C4-2B (cell line): ENCODE measurements around the gene NEB.

Source experiments
- H3K27ac ChIP-seq: fragments of 450-650 bp; 2 replicates; pipeline ENCODE4 v1.5.1; 2017
- CTCF ChIP-seq: fragments of 450-650 bp; conservative IDR thresholded peaks from 2 replicates; pipeline ENCODE4 v1.5.1; 2017; ENCODE audit warnings: mild to moderate bottlenecking
- ZFX ChIP-seq: fragments of 450-650 bp; IDR thresholded peaks from 2 replicates; pipeline ENCODE4 v1.6.1; 2017

NEB gene

GRCh38 chr2:151672277-151672676 is 62.0 kb downstream of the NEB start:
- TF ChIP-seq CTCF = no peak
- no peak for TF ChIP-seq ZFX
- no peak overlapping the region for H3K27ac ChIP-seq

- TF ChIP-seq CTCF = no peak
- TF ChIP-seq ZFX = no peak
- H3K27ac ChIP-seq = no peak overlapping the region
Observed at GRCh38 chr2:151670846-151671597, 63.3 kb downstream of the NEB start.

GRCh38 chr2:151670346-151670745 is 63.9 kb downstream of the NEB start:
- TF ChIP-seq CTCF = no peak
- no peak for TF ChIP-seq ZFX
- H3K27ac ChIP-seq = no peak overlapping the region

GRCh38 chr2:151669585-151670081 is 64.6 kb downstream of the NEB start:
- H3K27ac ChIP-seq = no peak overlapping the region
- TF ChIP-seq ZFX = no peak

- no peak overlapping the region for H3K27ac ChIP-seq
- TF ChIP-seq CTCF (no peak), ZFX (no peak)
Observed at GRCh38 chr2:151668737-151669136, 65.5 kb downstream of the NEB start.

GRCh38 chr2:151665959-151666358 is 68.3 kb downstream of the NEB start:
- no peak for TF ChIP-seq ZFX
- TF ChIP-seq CTCF = no peak

GRCh38 chr2:151664520-151664919 is 69.8 kb downstream of the NEB start:
- no peak overlapping the region for H3K27ac ChIP-seq
- no peak for TF ChIP-seq CTCF

More at GRCh38 chr2:151665959-151666358, 68.3 kb downstream of the NEB start:
- no peak overlapping the region for H3K27ac ChIP-seq

GRCh38 chr2:151661625-151662024 is 72.7 kb downstream of the NEB start:
- TF ChIP-seq ZFX (no peak), CTCF (no peak)
- H3K27ac ChIP-seq = no peak overlapping the region
